ENCODE measurements around the gene IGF2R.
"Not testable (repeated sequence)": the region's sequence is repeated elsewhere in the genome, so short reads cannot be mapped to it uniquely, and the experiment has no call there.

Gene IGF2R

GRCh38 chr6:159968295-159969203 lies at the start of gene IGF2R:
IGF2R (plus strand) TSS chr6:159969082; CDS start chr6:159969247, 165 bp downstream.
- H3K4me3 ChIP-seq (ENCODE audit: low read depth, low read length), result peak within 1 kb of the TSS; percentile 85
- TF ChIP-seq CTCF (IDR thresholded peaks at IDR 0.05; ENCODE audit: insufficient read depth, low read depth, low read length, missing control alignments), result no peak
- peak; percentile 96 for DNase-seq (ENCODE audit: low read depth)

- TF ChIP-seq CTCF (IDR thresholded peaks at IDR 0.05; ENCODE audit: insufficient read depth, low read depth, low read length, missing control alignments), result no peak
- no peak overlapping the region for H3K4me3 ChIP-seq (ENCODE audit: low read depth, low read length)
- no peak for DNase-seq (ENCODE audit: low read depth)
These were observed 49.1 kb upstream of the IGF2R start for GRCh38 chr6:159919800-159920199.

GRCh38 chr6:159924150-159924549 lies 44.7 kb upstream of the IGF2R start:
- DNase-seq (ENCODE audit: low read depth); H3K4me3 ChIP-seq (ENCODE audit: low read depth, low read length): not testable (repeated sequence)

- no peak overlapping the region for H3K4me3 ChIP-seq (ENCODE audit: low read depth, low read length)
These were observed 42.2 kb upstream of the IGF2R start for GRCh38 chr6:159926542-159927203.

GRCh38 chr6:159929819-159930218 lies 39.1 kb upstream of the IGF2R start:
- TF ChIP-seq CTCF (IDR thresholded peaks at IDR 0.05; ENCODE audit: insufficient read depth, low read depth, low read length, missing control alignments), result no peak
- DNase-seq (ENCODE audit: low read depth), result peak; percentile 87
- no peak overlapping the region for H3K4me3 ChIP-seq (ENCODE audit: low read depth, low read length)

More at GRCh38 chr6:159926542-159927203, 42.2 kb upstream of the IGF2R start:
- no peak for DNase-seq (ENCODE audit: low read depth)
- no peak for TF ChIP-seq CTCF (IDR thresholded peaks at IDR 0.05; ENCODE audit: insufficient read depth, low read depth, low read length, missing control alignments)

GRCh38 chr6:159931112-159931511 lies 37.8 kb upstream of the IGF2R start:
- peak; percentile 90 for DNase-seq (ENCODE audit: low read depth)

More at GRCh38 chr6:159931112-159931511, 37.8 kb upstream of the IGF2R start:
- no peak for TF ChIP-seq CTCF (IDR thresholded peaks at IDR 0.05; ENCODE audit: insufficient read depth, low read depth, low read length, missing control alignments)
- no peak overlapping the region for H3K4me3 ChIP-seq (ENCODE audit: low read depth, low read length)

All from GM12865 (cell line).